Measurements from ENCODE around the gene SCAF4. TPM values are rescaled to one million over a fixed set of nuclear protein-coding genes. Genes with fewer than 3 reads are reported as not detected.
A peak's percentile ranks its signal among the peaks of the same experiment; 100 is the strongest.

SCAF4 gene
- total RNA-seq, 1 donor from 2014 or later: 71.8 TPM

DNA sequence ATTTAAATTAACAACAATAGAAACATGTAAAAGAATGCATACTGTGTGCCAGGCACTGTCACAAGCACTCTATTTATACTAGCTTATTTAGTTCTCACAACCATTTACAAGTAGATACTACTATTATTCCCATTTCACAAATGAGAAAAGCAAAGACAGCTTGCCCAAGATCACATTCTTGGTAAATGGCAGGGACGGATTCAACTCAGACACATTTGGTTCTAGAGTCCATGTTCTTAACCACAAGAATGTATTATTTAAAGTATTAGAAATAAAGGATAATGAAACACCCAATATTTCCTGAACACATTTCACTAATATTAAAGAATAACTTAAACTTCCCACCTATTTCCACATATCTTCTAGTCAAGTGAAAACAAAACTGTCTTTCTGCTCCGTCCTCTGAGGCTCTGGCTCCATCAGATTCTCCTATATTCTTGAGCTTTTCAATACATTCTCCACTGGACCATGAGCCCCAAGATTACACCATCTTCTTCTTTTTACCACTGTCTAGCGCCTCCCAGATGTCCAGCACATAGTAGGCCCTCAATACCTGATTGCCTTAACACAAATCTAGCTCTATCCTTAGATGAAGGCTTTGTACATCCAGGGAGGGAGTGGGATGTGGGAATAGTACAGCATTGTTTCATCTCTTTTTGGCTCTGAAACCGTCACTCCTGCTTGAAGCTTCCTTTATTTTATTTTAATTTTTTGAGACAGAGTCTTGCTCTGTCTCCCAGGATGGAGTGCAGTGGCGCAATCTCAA, 43.1 kb downstream of the SCAF4 start:
- H3K27me3 Mint-ChIP-seq (ENCODE audit: low read depth): no peaks in the 10 kb centered on the region
- no peak overlapping the region for H3K27ac Mint-ChIP-seq (ENCODE audit: unreplicated experiment)
- H3K9me3 Mint-ChIP-seq: no peaks in the 10 kb centered on the region
- no peak overlapping the region for H3K4me3 Mint-ChIP-seq
- H3K36me3 Mint-ChIP-seq (ENCODE audit: low read depth): peaks cover 29% of the 10 kb centered on the region
- no peaks in the 10 kb centered on the region for H3K4me1 Mint-ChIP-seq
- no peak for TF ChIP-seq CTCF (conservative IDR thresholded peaks at IDR 0.05)
- no peak for DNase-seq (ENCODE audit: low read depth, low spot score)

DNA sequence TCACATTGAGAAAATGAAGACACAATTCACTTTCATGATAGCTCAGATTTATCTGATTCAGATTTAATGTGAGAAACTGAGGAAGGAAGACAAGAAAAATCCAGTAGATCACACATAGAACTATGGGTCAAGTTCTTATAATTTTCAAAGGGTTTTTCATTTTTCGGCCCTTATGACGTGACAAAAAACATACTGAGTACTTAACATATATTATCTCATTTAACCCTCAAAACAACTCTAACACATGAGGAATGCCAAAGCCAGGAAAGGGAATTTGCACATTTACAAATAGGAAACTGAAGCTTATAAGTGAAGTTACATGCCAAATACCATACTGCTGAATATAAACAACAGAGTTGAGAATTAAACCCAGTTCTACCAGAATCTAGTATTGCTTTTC, 44.8 kb downstream of the SCAF4 start:
- H3K9me3 Mint-ChIP-seq: no peaks in the 10 kb centered on the region
- no peak overlapping the region for H3K4me3 Mint-ChIP-seq
- no peaks in the 10 kb centered on the region for H3K27me3 Mint-ChIP-seq (ENCODE audit: low read depth)
- TF ChIP-seq CTCF (conservative IDR thresholded peaks at IDR 0.05): no peak
- no peaks in the 10 kb centered on the region for H3K4me1 Mint-ChIP-seq
- H3K36me3 Mint-ChIP-seq (ENCODE audit: low read depth): peaks cover 31% of the 10 kb centered on the region
- DNase-seq (ENCODE audit: low read depth, low spot score): no peak
- H3K27ac Mint-ChIP-seq (ENCODE audit: unreplicated experiment): no peak overlapping the region

DNA sequence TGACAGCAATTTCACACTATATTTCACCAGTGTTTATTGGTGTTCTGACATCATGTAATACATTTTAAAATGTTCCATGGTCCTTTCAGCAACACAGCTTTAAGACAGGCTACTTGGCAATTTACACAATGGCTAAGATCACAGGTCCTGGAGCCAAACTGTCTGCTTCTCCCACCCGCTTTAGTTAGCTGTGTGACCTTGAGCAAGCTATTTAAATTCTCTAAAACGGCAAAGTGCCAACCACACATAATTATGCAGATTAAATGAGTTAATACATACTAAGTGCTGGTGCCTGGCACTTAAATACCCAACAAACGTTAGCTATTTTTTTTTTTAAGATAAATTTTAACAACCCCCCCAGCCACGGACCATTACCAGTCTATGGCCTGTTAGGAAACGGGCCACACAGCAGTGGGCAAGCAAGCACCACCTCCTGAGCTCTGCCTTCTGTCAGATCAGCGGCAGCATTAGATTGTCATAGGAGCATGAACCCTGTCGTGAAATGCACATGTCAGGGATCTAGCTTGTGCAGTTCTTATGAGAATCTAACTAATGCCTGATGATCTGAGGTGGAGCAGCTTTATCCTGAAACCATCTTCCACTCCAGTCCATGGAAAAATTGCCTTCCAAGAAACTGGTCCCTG, 45.5 kb downstream of the SCAF4 start:
- Mint-ChIP-seq H3K9me3 (no peaks in the 10 kb centered on the region), H3K4me1 (no peaks in the 10 kb centered on the region), H3K4me3 (no peak overlapping the region), H3K27ac (ENCODE audit: unreplicated experiment) (no peak overlapping the region), H3K36me3 (ENCODE audit: low read depth) (peaks cover 30% of the 10 kb centered on the region), H3K27me3 (ENCODE audit: low read depth) (no peaks in the 10 kb centered on the region)
- no peak for TF ChIP-seq CTCF (conservative IDR thresholded peaks at IDR 0.05)
- DNase-seq (ENCODE audit: low read depth, low spot score): no peak

DNA sequence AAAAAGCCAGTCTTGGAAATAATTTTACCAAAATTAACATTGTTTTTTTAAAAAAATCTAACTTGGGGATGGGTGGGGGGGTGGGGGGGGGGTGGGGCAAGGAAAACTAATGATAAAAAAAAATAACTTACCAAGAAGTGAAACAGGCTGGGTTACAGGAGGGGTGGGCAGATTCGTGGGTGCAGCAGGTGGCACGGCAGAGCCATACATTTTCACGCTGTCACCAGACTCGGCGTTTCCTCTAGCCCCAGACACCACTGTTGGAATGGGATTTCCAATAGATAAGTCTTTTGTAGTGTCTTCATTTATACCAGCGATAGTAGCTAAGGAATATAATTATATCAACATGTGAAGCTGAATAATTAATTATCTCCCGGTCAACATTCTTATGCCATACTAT, 47.0 kb downstream of the SCAF4 start:
- Mint-ChIP-seq H3K27me3 (ENCODE audit: low read depth) (no peaks in the 10 kb centered on the region), H3K36me3 (ENCODE audit: low read depth) (peaks cover 25% of the 10 kb centered on the region), H3K9me3 (no peaks in the 10 kb centered on the region), H3K4me1 (no peaks in the 10 kb centered on the region), H3K27ac (ENCODE audit: unreplicated experiment) (no peak overlapping the region), H3K4me3 (no peak overlapping the region)
- no peak for TF ChIP-seq CTCF (conservative IDR thresholded peaks at IDR 0.05)
- DNase-seq (ENCODE audit: low read depth, low spot score): no peak

GRCh38 chr21:31683029-31683428, 48.9 kb downstream of the SCAF4 start:
- TF ChIP-seq CTCF (conservative IDR thresholded peaks at IDR 0.05): peak; percentile 22
- Mint-ChIP-seq H3K9me3 (no peaks in the 10 kb centered on the region), H3K4me1 (no peaks in the 10 kb centered on the region), H3K27ac (ENCODE audit: unreplicated experiment) (no peak overlapping the region), H3K4me3 (no peak overlapping the region), H3K27me3 (ENCODE audit: low read depth) (no peaks in the 10 kb centered on the region), H3K36me3 (ENCODE audit: low read depth) (peaks cover 24% of the 10 kb centered on the region)
- DNase-seq (ENCODE audit: low read depth, low spot score): no peak

Measured in neural crest cell (in vitro differentiated cells).